Measurements from ENCODE around the gene SHISAL1. TPM values are rescaled to one million over a fixed set of nuclear protein-coding genes. Genes with fewer than 3 reads are reported as not detected.

Gene SHISAL1
- total and polyA plus RNA-seq, 4 donors = 0.12 to 0.74 (median 0.34) TPM

DNA sequence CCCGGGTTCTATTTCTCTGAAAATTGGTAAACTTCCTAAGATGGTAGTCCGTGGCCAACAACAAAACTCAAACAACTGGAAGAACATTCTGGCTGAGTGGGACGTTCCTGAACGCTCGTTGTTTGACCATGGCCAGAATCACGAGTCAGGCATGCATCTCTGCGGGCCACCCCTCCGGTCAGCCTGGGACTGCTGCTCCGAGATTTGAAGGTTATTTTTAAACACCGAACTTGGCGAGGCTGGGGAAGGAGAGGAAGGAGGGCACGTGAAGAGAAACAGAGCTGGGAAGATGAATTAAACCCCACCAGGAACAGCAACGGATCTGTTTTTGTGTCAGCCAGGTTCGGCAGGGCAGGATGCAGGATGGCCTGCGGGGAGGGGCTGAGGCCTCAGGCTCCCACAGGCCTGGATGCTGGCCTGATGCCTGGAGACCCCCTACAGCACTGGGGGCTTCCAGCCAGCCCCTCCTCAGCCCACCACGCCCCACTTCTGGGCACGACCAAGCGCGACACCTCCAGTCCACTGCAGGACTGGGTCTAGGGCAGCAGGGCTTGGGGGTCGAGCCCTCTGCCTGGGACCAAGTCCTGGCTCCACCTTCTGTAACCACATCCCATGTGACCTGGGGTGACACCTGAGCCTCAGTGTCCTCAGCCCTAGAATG lies 5.1 kb downstream of the SHISAL1 start:
- 73 to 81% methylated on average over 20 of the region's 20 CpGs for WGBS, 2 donors

DNA sequence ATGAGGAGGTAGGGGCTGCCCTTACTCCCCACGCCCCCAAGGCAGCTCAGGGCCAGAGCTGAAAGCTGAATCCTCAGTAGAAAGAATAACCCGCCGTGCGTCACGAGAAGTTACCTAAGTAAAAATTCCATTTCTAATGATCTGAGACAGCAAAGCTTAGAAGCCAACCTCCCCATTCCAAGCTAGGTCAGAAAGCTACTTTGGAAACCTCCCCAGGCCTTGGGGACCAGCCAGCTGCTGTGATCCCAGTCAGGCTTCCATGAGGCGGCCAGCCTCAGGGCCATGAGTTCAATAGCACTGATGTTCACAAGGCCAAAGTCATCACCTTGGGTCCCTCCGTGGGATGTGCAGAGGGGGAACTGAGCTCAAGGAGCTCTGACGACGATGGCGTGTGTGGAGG lies 6.9 kb downstream of the SHISAL1 start:
- Histone ChIP-seq H3K4me3 (no peak overlapping the region), H3K9me3 (ENCODE audit: control insufficient read depth in 4 of 4, insufficient read depth in 3 of 4, low read length in 3 of 4) (no peaks in the 10 kb centered on the region), H3K27ac (ENCODE audit: low read depth in 1 of 2, low read length in 1 of 2) (no peak overlapping the region), H3K9ac (ENCODE audit: insufficient read depth in 1 of 2, low read length in 2 of 2) (no peak overlapping the region), H3K27me3 (ENCODE audit: control insufficient read depth in 3 of 3, insufficient read depth in 3 of 3, low read length in 2 of 3) (peaks cover 0 to 3% (median 0%) of the 10 kb centered on the region in 3 donors), H3K4me1 (ENCODE audit: control insufficient read depth in 5 of 5, insufficient read depth in 5 of 5, low read length in 5 of 5) (peaks cover 0 to 3% (median 0%) of the 10 kb centered on the region in 5 donors), H3K36me3 (ENCODE audit: control insufficient read depth in 4 of 4, insufficient read depth in 4 of 4, low read length in 4 of 4) (no peaks in the 10 kb centered on the region)
- whole genome bisulfite sequencing, 2 donors = 85 to 92% methylated on average over 10 of the region's 10 CpGs
- DNase-seq (no peak), ATAC-seq (ENCODE audit: insufficient read depth, low FRiP score) (no peak)
- TF ChIP-seq, protein P1, sequence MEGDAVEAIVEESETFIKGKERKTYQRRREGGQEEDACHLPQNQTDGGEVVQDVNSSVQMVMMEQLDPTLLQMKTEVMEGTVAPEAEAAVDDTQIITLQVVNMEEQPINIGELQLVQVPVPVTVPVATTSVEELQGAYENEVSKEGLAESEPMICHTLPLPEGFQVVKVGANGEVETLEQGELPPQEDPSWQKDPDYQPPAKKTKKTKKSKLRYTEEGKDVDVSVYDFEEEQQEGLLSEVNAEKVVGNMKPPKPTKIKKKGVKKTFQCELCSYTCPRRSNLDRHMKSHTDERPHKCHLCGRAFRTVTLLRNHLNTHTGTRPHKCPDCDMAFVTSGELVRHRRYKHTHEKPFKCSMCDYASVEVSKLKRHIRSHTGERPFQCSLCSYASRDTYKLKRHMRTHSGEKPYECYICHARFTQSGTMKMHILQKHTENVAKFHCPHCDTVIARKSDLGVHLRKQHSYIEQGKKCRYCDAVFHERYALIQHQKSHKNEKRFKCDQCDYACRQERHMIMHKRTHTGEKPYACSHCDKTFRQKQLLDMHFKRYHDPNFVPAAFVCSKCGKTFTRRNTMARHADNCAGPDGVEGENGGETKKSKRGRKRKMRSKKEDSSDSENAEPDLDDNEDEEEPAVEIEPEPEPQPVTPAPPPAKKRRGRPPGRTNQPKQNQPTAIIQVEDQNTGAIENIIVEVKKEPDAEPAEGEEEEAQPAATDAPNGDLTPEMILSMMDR (IDR thresholded peaks at IDR 0.05; ENCODE audit: control extremely low read depth, extremely low read depth) = no peak

More for the DNA sequence above, 5.1 kb downstream of the SHISAL1 start:
- Histone ChIP-seq H3K27me3 (ENCODE audit: control insufficient read depth in 3 of 3, insufficient read depth in 3 of 3, low read length in 2 of 3) (no peaks in the 10 kb centered on the region), H3K9me3 (ENCODE audit: control insufficient read depth in 4 of 4, insufficient read depth in 3 of 4, low read length in 3 of 4) (no peaks in the 10 kb centered on the region), H3K4me3 (no peak overlapping the region), H3K36me3 (ENCODE audit: control insufficient read depth in 4 of 4, insufficient read depth in 4 of 4, low read length in 4 of 4) (no peaks in the 10 kb centered on the region), H3K4me1 (ENCODE audit: control insufficient read depth in 5 of 5, insufficient read depth in 5 of 5, low read length in 5 of 5) (peaks cover 0 to 3% (median 0%) of the 10 kb centered on the region in 5 donors), H3K27ac (ENCODE audit: low read depth in 1 of 2, low read length in 1 of 2) (no peak overlapping the region), H3K9ac (ENCODE audit: insufficient read depth in 1 of 2, low read length in 2 of 2) (no peak overlapping the region)
- no peak for ATAC-seq (ENCODE audit: insufficient read depth, low FRiP score)
- no peak for DNase-seq
- TF ChIP-seq, protein P1 (IDR thresholded peaks at IDR 0.05; ENCODE audit: control extremely low read depth, extremely low read depth) = no peak

DNA sequence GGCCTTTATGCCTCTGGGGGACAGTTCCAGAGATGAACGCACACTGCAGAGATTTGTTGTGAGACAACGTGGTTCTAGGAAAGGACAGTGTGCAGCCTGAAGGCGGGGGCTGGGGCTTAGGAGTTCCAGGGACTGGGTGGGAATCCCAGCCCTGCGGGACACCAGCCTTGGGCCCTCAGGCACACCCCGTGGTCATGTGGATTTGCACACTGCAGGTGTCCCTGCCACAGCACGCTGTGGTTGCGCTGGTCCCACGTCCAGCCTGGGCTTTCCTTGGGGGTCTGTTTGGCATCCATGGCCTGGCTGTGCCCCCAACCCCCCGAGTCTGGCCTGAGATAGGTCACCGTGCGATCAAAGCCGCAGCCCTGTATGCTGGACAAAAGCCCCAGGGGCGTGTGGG lies 7.3 kb downstream of the SHISAL1 start:
- Histone ChIP-seq H3K4me3 (no peak overlapping the region), H3K9me3 (ENCODE audit: control insufficient read depth in 4 of 4, insufficient read depth in 3 of 4, low read length in 3 of 4) (no peaks in the 10 kb centered on the region), H3K9ac (ENCODE audit: insufficient read depth in 1 of 2, low read length in 2 of 2) (no peak overlapping the region), H3K27ac (ENCODE audit: low read depth in 1 of 2, low read length in 1 of 2) (no peak overlapping the region), H3K27me3 (ENCODE audit: control insufficient read depth in 3 of 3, insufficient read depth in 3 of 3, low read length in 2 of 3) (peaks cover 0 to 6% (median 0%) of the 10 kb centered on the region in 3 donors), H3K36me3 (ENCODE audit: control insufficient read depth in 4 of 4, insufficient read depth in 4 of 4, low read length in 4 of 4) (no peaks in the 10 kb centered on the region), H3K4me1 (ENCODE audit: control insufficient read depth in 5 of 5, insufficient read depth in 5 of 5, low read length in 5 of 5) (peaks cover 0 to 3% (median 0%) of the 10 kb centered on the region in 5 donors)
- no peak for ATAC-seq (ENCODE audit: insufficient read depth, low FRiP score)
- TF ChIP-seq, protein P1 (IDR thresholded peaks at IDR 0.05; ENCODE audit: control extremely low read depth, extremely low read depth) = no peak
- no peak for DNase-seq
- 82 to 83% methylated on average over 13 of the region's 13 CpGs for WGBS, 2 donors
